ENCODE results near the gene ELMO1.
"Not testable (repeated sequence)": the region's sequence is repeated elsewhere in the genome, so short reads cannot be mapped to it uniquely, and the experiment has no call there.

Gene ELMO1

DNA sequence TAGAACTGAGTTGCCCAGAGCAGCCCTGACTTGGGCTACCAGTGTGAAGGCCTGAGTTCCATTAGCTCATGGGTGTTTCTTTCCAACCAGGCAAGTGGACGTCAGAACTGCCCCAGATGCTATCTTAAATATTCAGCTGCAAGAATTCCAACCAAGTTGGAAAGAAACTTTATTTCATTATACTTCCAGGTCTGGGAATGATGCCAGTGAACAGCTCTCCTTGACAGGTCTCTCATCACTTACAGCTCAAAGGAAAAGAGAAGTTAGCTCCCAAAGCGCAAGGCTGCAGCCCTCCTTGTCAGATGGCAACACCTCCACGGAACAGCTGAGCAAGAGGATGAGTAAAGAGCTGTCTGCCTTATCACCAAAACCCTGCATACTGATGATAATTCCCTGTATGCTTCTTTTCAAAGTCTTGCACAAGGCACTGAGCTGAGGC lies 468.8 kb downstream of the ELMO1 start:
- no peak for DNase-seq (ENCODE audit: low read depth in 3 of 3)

DNA sequence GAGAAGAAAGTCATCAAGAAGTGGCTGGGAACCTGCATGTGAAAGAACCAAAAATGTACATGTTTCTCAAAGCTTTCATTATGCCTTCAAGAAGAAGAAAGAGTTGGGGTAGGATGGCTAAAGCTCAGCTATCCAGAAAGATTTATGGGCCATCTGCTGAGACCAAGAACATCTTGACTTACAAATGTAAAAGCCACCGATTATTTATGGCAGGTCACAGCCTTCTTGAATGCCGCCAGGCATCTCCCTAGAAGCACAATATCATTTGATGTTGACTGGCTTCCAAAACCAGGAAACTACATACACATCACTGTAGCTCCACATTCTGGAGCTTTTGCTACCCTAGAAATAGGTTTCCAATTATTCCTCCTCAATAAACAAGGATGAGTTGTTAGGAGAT lies 470.2 kb downstream of the ELMO1 start:
- DNase-seq (ENCODE audit: low read depth in 3 of 3) = no peak

DNA sequence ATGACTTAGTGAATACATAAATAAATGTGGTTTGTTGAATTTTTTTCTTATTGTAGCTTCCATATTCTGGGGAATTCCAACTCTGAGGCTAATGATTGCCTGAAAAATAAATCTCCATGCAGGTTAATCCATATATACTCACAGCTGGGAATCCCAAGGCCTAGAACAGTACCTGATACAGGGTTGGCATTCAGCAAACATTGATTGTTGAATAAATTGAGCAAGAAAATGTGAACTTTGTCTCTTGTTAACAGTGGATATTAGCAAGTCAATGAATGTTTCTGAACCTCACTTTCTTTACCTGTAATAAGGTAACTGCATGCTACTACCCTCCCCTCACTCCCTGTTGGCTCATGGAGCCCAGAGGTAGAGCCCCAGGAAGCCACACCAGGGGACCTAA lies 470.8 kb downstream of the ELMO1 start:
- DNase-seq (ENCODE audit: low read depth in 3 of 3) = no peak

DNA sequence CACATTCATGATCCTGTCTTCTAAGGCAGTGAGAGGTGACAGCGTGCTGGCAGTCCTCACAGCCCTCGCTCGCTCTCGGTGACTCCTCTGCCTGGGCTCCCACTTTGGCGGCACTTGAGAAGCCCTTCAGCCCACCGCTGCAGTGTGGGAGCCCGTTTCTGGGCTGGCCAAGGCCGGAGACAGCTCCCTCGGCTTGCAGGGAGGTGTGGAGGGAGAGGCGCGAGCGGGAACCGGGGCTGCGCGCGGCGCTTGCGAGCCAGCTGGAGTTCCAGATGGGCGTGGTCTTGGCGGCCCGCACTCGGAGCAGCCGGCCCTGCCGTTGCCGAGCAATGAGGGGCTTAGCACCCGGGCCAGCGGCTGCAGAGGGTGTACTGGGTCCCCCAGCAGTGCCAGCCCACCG lies 475.1 kb downstream of the ELMO1 start:
- DNase-seq (ENCODE audit: low read depth in 3 of 3) = not testable (repeated sequence)

DNA sequence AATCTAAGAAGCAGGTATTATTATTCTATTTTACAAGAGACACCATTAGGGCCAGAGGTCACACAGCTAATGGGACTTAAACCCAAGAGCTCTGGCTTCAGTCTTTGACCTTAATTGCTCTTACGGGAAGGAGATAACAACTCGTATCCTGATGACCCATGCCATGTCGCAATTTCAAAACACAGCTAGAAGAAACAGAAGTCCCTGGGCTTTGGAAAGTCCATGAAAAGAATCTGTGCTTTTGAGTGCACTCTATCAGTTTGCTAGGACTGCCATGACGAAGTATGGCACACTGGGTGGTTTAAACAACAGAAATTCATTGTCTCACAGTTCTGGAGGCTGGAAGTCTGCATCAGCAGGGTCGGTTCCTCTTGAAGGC lies 476.5 kb downstream of the ELMO1 start:
- DNase-seq (ENCODE audit: low read depth in 3 of 3) = no peak

DNA sequence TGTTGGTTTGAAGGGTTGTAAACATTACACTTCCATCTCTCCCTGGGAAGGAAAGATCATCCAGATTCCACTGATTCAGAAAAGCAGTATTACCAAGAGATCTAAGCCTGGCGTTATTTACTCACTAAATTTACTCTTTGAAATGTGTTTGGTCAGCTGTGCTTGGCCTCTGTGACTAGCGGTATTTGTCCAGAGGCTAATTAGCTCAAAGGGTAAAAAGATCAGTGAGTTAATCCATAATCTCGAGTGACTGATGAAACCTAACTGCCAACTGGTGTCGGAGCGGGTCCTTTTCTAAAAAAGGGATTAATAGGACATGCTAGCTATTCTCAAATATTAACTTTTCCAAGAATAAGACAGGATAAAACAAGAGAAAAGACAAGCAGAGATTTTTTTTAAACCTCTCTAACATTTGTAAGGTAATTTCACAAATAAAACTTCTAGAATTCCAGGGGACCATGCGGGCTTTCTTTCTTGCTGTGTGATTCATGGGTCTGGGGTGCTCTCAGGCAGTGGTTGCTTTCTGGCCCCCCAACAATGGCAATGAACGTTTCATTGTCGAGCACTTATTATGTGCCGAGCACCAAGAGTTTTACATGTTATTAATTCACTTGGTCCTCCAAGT lies 477.0 kb downstream of the ELMO1 start:
- DNase-seq (ENCODE audit: low read depth in 3 of 3) = no peak

DNA sequence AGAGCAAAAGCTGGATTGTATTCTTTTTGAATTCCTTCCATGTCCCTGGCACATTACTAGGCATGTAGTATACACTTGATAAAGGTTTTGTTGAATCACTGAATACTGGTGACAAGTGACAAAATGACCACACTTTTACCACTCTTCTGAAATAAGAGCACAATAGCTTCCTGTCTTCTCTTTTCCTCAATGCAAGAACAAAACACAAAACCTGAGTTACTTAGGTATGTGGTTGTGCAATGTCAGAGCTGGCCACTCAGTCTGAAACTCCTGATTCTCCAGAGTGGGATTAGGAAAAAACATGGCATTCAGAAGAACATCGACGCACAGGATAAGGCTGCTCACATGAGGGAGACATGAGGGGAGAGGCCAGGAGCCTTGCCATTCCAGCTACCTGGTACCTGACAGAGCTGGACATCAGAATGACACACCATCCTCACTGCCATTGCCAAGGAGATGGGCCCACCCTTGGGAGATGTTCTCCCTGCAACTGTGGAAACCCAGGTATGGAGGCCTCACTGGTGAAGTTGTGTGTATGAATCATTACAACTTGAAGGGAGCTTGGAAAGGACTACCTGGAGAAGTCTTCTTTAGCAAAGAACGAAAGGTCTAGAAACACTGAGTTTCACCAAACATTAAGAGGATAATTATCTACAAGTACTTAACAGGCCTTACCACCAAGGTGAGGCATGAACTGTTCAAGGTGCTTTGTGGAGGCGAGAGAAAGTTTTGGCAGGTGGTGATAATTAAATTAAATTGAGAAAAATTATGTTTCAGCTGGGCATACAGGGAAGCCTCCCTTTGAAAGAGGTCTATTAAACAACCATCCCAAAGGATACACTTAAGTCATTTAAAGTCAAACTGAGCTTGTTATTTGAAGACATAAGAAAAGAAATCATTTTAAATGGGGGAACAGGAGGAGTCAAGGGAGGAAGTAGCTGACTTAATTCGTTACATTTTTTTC lies 477.8 kb downstream of the ELMO1 start:
- DNase-seq (ENCODE audit: low read depth in 3 of 3) = no peak

DNA sequence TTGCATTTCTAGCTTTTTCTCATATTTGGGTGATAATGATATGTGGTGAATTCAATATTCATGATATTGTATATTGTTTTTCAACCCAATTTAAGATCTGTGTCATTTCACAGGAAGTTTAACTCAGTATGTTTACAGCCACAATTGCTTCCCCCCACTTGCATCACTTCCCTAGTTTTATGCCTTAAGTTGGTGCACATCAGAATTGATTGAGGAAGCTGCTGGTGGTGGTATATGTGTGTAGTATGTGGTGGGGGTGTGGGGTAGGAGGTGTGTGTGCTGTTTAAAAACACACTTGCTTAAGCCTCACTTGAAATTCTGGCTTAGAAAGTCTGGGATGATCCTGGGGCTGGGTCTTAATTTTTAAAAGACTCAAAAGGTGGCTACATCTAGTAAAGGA lies 479.3 kb downstream of the ELMO1 start:
- no peak for DNase-seq (ENCODE audit: low read depth in 3 of 3)

DNA sequence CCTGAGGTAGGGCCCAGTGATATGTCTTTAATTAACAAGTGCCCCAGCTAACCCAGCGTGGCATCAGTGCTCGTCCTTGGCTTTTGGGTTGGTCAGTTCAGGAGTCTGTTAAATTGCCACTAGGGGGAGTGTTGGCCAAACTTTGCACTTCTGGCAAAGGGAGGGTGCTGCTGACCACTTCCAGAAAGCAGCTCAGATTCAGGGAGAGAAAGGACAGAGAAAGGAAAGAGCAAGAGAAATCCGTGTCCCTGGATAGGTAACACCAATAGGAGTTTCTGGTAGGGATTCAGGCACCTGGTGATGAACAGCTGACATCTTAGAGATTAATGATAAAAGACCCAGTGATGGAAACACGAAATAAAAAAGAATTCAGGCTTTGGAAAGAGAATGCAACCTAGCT lies 481.3 kb downstream of the ELMO1 start:
- no peak for DNase-seq (ENCODE audit: low read depth in 3 of 3)

DNA sequence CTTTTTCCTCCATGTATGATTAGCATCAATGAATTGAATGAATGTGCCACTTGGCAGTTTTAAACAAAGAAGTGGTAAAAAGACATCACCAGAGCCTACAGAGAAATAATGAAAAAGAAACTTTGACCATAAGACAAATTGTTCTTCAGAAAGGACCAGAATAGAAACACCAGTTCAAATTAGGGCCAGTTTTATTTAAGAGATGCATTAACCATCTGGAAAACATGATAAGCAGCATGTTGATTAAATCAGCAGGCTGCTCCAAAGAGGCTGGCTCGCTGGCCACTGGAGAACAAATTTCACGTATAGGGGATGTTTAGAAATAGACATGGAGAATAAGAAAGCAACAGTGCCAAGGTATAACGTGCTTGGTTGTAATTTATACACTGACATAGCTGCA lies 482.0 kb downstream of the ELMO1 start:
- DNase-seq (ENCODE audit: low read depth in 3 of 3) = no peak

DNA sequence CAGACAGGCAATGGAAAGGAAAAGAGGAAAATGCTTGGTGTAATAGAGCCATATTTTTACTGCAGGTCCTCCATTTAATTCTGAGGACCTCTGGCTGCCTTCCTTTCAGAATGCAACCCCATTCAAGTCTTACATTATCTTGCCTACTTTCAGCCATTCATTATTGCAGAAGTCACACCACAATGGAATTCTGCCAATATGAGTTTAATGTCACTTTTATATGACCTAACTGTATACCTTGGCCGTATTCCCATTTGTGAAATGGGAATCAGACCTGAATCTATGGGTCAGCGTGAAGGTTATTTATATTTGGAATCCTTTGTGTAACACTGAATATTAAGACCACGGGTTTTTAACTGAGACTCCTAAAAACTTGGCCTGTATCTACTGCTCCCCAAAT lies 482.6 kb downstream of the ELMO1 start:
- no peak for DNase-seq (ENCODE audit: low read depth in 3 of 3)

DNA sequence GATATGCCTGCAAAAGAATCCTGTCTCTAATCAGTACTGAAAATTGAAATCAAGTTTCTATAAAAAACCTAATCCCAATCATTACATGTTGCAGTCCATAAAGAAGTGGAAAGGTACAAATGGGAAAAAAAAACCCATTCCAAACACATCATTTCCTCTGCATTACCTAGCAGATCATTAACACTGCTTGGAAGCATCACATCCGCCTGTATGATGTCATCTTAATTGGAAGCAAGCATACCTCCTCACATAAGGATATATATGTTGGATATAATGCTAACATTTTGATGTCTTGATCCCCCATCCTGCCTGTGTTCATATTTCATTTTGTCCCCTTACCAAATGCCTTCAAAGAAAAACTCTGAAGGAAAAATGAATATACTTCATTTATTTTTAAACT lies 483.0 kb downstream of the ELMO1 start:
- no peak for DNase-seq (ENCODE audit: low read depth in 3 of 3)

DNA sequence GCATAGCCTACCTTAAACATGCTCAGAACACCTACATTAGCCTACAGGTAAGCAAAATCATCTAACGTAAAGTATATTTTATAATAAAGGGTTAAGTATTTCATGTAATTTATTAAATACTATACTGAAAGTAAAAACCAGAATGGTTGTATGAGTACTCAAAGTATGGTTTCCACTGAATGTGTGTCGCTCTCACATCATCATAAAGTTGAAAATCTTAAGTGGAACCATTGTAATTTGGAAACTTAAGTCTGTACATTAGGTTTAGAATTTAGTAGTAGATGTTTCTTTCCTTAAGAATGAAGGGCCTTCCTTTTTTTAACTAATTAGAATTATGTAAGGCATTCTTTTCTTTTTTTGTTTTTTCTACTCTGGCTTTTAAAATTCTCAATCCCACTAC lies 484.4 kb downstream of the ELMO1 start:
- no peak for DNase-seq (ENCODE audit: low read depth in 3 of 3)

DNA sequence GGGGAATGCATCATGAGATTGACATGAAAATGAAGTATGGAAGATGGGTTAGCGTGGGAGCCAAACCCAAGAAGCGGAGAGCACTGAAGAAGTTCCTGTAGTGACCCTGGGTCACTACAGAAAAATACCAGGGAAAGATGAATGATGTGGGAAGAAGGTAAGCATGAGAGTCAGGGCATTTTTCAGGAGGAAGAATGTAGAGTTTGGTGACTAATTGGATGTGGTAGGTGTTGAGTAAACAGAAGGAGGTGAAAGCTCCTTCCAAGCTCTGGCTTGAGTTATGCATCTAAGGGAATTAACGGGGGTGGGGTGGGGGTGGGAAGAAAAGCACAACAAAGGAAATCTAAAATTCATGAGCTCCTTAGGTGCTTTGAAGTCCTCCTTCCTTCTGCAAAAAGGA lies 486.3 kb downstream of the ELMO1 start:
- DNase-seq (ENCODE audit: low read depth in 3 of 3) = no peak

DNA sequence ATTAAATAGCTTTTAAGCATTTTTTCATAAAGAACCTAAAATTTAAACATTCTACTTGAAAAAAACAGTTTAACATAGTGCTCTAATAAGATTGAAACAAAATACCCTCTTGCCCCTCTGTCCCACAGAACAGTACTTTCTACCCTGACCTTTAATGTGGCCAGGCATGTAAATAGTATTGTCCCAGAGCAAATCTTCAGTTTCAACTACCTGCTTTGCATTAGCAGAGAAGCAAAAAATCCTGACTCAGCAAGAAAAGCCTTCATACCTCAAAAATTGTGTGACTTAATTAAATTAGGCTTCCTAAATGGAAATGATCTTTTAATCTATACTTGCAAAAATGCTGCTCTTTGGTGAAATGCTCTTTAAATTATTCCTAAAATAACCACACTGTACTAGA lies 487.0 kb downstream of the ELMO1 start:
- no peak for DNase-seq (ENCODE audit: low read depth in 3 of 3)

DNA sequence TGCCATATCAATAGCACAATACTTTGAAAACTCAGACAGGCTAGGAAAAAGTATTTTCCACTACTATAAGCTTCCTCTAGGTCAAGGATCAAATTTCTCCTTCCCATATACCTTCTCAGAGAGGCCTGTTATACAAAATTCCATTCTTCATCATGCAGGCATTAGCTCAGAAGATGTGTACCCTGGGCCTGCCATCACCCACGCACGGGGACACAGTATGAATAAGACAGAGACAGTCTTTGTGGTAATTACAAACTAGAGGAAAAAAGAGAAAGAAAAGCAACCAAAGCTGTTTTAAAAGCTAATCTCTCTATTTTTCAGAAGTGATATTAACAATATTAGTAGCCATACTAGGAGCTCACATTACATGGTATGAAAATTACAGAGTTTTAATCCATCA lies 487.6 kb downstream of the ELMO1 start:
- peak in 2 of 3 experiments; percentile 5 to 22 for DNase-seq (ENCODE audit: low read depth in 3 of 3)

DNA sequence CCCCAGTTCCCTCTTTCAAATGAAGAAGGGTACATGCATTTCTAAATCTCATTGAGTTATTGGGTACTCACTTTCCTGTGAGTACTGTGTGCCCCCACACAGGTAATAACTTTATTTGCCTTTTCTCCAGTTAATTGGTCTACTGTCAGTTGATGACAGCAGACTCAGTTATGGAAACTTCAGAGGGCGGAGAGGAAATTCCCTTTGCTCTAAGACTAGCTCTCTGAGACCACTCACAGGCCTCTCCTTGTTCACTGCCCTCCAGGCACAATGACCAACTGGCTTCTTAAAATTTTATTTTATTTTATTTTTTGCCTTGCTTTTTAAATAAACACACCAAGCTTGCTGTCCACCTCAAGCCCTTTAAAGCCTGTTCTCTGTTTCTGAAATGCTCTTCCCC lies 488.6 kb downstream of the ELMO1 start:
- DNase-seq (ENCODE audit: low read depth in 3 of 3) = no peak

DNA sequence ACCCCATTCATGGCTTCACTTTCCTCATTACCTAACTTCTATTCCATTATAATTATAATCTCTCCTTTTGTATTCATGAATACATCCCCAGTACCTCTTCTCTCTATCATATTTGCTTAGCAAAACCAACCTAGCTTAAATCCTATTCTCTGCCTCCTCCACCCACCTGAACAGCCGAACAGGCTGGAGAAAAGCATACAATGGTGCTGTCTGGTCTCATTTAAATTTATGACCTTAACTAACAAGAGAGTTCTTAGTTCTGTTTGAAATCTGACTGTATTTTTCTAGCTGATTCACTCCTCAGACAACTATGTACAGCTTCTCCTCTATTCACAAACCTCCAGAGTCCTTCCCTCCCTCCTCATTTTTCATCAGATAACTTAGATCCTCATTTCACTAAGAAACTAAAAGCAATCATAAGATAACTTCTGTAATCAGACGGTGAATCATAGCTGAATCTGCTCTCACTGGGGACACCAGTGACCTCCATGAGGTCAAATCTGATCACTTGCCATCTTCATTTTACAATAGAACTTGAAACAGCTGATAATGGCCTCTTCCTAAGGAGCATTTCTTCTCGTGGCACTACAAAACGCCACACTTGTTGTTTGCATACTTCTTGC lies 490.4 kb downstream of the ELMO1 start:
- no peak for DNase-seq (ENCODE audit: low read depth in 3 of 3)

DNA sequence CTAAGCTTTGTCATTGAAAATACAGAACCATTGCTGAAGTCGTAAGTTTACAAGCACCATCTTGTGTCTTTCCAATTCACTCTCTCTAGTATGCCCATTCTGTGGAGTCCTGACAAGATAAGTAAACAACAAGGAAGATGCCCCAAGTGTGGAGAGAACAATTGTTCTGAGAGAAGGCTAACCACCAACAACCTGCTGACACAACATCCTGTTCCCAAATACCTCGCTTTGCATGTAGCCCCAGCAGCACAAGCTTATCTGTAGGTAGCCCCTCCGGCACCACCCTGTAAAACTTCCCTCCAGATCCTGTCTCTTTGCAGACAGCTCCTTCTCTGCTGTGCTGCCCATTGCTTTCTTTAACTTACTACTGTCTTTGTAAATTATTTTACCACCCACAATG lies 491.0 kb downstream of the ELMO1 start:
- DNase-seq (ENCODE audit: low read depth in 3 of 3) = no peak

DNA sequence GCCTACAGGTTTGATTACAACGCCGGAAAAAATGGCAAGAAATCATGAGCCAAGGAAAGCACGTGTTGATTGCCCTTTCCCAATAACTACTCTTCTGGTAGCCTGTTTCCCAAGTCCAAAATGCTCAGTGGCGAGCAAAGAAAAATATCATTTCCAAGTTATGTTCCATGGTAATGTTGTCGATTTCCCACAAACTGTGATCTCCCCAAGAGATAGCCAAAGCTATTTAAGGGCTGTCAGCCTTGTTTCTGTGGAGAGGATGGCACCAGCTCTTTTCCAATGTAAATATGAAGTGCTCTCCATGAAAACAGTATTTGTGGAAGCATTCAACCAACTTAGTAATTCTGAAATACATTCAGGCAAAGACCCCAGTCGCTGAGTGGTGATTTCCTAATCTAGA lies 491.9 kb downstream of the ELMO1 start:
- DNase-seq (ENCODE audit: low read depth in 3 of 3) = no peak

DNA sequence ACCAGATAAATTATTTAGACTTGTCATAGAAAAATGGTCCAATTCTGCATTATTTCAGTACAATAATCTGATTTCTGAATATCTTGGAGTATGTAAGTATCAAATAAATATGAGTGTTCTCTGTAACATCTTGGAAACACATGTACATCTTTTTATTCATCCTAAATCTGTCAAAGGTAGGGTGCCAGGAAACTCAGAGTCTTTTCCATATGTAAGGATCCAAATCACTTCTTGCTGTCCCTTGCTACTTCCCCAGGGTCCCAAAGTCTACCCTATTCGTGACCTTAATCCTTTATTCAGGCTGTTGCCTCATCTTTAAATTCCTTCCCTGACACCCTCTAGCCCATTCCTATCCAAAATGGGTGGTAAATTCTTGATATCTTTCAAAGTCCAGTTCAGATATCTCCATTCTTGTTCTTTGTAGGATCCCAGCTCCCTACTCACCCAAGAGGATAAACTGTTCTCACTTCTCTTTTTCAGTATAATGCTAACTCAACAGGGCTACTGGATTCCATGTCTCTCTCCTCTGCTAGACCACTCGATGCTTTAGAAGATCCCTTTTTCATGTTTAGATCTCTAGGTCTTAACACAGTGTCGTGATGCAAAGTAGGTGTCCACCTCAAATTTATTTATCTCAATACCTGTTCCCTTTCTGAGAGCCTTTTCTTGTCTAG lies 493.1 kb downstream of the ELMO1 start:
- no peak for DNase-seq (ENCODE audit: low read depth in 3 of 3)

DNA sequence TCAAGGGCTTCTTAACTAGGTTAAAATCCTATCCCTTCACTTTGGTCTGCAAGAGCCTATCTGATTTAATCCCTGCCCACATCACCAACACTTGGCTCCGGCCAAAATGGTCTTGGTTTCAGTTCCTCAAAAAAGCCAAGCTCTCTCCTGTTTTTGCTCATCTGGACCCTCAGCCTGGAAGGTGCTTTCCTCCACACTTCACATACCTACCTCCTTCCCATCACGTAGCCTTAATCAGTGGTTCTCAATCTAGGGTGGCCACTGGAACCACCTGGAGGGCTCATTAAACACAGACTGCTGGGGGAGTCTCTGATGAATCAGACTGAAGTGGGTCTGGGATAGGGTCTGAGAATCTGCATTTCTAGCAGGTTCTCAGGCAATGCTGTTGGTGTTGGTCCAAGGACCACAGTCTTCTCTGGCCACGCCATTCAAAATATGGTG lies 497.4 kb downstream of the ELMO1 start:
- DNase-seq (ENCODE audit: low read depth in 3 of 3) = no peak
